DND-41 (cell line): Measurements from ENCODE around the gene TMEM74B.

ENCODE experiments used
- CTCF ChIP-seq: IDR thresholded peaks from 2 replicates; pipeline ENCODE4 v1.5.1; 2012; ENCODE audit warnings: borderline replicate concordance, low read length, moderate library complexity, mild to moderate bottlenecking; ENCODE audit not compliant: poor library complexity, severe bottlenecking; ENCODE audit errors: extremely low read depth
- EZH2 ChIP-seq: IDR thresholded peaks from 3 replicates; pipeline ENCODE4 v1.6.1; 2012; ENCODE audit warnings: borderline replicate concordance, low read depth, mild to moderate bottlenecking, moderate library complexity, low read length, inconsistent platforms; ENCODE audit not compliant: severe bottlenecking

GRCh38 chr20:1150968-1151367 lies 33.8 kb downstream of the TMEM74B start:
- TF ChIP-seq CTCF, result no peak
- TF ChIP-seq EZH2, result no peak
